HG02885 (cell line): ENCODE measurements around the gene NMNAT2.

ENCODE experiments used
- ATAC-seq: cut with Tn5 transposase; IDR thresholded peaks from one replicate; pipeline ENCODE4 v1.9.1; 2021; ENCODE audit warnings: mild to moderate bottlenecking; ENCODE audit not compliant: unreplicated experiment, poor library complexity

Gene NMNAT2

DNA sequence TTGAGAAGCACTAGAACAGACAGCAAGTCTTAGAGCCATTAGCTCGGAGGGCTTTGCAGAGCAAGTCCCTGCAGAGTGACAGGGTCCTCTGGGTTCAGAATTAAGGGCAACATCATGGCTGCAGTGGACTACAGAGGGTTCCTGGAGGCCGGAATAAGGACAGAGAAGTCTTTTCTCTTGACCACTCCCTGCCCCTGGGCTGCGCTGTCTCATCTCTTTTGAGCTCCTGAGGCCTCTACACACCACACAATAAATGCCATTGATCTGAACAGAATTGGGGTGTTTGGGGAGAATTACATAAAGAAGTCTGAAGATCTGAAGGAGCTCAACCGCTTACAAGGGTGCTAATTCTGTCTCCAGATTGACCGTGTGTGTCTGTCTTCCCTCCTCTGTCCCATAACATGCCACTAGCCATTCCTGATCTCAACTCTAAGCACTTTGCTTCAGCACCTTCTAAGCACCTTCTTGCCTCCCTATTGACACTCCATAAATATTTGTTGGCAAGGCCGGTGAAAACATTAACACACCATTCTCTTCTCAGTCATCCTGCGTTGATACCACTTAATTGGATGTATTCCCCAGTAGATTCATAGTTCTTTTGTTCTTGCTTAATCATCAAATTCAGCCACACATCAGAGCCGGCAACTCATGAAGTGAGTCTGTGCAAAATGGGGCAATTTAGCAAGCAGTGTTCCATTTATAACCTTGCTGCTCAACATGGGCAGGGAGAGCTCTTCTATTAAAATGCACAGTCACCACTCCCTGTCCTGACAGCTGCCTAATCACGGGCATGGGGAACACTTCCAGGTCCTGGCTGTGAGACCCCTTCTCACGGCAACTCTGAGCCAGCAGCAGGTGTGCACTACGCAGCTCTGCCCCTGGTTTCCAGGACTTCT lies 49.7 kb downstream of the NMNAT2 start:
- no peak for ATAC-seq

DNA sequence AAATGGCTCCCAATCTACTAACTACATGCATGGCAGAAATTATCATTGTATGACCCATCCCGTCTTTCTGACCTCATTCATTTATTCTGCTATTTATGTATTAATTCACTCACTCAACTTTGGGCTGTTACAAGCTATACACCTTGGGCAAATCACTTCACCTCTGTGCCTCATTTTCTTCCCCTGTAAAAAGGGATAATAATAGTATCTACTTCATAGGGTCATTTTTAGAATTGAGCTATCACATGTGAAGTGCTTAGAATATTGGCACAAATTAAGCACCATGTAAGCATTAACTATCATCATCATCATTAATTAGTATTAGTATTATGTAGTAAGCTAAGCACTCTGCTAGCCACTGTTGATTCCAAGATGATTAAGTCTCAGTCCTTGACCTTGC lies 52.1 kb downstream of the NMNAT2 start:
- ATAC-seq: no peak

DNA sequence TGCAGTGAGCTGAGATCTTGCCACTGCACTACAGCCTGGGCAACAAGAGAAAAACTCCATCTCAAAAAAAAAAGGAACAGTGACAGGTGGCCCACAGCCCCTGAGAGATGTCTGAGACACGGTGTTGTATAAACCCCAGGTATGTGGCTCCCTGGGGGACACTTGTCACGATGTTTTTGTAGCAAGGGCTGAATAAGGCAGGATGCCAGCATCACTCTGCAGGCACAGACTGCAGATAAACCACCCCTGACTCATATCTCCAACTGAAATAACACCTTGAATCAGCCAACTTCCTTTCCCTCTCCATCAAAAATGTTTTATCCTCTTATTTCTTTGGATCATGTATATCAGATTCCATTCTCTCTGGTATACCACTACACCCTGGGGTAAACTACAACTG lies 52.5 kb downstream of the NMNAT2 start:
- ATAC-seq: no peak

DNA sequence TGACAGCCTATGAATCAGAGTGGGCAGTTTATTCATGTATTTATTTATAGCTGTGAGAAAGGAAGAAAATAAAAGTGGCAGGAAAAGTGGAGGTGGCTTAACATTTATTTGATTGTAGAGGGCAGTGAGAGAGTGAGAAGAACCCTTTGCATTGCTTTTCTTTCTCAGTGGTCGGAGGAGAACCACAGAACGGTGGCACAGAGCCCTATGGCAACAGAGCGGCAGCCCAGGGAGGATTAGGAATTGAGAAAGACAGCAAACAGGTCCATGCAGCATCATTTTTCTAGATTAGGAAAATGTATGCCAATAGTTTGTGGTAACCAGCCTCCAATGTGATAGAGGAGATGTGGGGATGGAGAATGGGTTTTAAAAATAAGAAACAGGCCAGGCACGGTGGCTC lies 53.1 kb downstream of the NMNAT2 start:
- ATAC-seq: no peak

DNA sequence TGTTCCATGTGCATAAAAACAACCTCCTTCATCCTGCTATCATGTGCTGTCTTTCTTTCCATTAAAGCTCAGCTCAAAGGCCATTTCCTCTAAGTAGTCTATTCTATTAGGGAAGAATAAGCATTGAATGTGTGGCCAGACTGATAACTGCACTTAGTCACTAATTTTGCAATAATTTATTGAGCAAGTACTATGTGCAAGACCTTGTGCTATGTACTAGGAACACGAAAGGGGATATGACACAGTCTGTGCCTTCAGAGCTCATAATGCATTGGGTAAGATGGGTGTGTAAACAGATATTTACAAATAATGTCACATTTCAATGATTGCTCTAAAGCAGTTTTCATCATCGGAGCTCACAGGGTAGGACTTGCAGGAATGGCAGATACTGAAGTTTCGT lies 54.2 kb downstream of the NMNAT2 start:
- ATAC-seq: no peak

DNA sequence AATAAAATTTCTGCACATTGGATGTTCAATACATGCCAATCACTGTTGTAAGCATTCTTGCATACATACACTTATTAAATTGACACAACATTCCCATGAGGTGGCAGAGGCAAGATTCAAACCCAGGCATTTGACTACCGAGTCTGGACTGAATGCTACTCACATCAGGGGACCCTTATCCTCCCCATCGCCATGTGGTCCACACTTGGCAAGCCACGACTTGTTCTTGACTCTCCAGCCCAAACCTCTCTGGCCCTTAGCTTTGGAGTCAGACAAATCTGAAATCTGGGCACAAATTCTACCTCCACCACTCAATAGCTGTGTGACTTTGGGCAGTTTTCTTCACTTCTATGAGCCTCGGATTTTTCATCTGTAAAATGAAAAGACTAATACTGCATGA lies 57.1 kb downstream of the NMNAT2 start:
- ATAC-seq: no peak

DNA sequence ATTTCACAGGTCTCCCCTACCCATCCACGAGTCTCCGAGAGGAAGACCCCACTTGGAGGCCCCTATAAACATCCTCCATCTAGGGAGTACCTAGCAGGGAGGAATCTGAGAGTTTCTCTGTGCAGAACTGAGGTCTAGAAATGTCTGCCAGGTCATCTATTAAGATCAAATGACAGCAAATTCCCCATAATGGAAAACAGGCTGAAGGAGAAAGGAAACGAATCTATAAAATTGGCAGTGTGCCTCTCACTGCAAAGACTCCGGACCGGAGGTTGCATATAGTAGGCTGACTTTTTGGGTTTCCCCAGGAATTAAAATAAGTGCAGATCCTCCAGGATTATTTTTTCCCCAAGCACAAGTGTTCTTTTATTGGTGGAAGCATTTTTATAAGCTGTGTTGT lies 57.7 kb downstream of the NMNAT2 start:
- ATAC-seq: no peak

DNA sequence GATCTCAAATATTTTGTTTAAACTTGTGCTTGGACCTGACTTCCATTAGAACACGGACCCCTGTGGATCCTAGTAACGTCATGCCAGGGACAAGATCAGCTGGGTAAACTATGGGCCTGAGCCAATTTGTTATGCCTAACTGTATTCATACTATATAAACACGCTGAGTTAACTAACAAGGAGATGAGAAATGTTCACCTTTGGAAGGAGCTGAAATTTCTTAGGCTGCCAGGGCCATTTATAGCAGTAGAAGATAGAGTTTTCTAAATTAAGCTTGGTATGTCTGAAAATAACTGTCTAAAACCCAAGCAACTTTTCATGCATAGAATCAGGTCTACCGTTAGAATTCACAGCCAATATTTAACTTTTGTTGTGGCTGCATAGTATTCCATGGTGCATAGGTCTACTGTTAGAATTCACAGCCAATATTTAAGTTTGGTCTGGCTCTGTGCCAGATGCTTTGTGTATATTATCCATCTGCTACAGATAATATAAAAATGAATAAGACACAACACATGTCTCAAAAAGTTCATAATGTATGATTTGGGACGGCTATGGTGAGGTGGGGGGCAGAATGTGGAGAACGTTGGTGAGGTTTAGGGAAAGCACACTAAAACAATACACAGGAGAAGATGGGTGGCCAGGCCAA lies 61.5 kb downstream of the NMNAT2 start:
- no peak for ATAC-seq

DNA sequence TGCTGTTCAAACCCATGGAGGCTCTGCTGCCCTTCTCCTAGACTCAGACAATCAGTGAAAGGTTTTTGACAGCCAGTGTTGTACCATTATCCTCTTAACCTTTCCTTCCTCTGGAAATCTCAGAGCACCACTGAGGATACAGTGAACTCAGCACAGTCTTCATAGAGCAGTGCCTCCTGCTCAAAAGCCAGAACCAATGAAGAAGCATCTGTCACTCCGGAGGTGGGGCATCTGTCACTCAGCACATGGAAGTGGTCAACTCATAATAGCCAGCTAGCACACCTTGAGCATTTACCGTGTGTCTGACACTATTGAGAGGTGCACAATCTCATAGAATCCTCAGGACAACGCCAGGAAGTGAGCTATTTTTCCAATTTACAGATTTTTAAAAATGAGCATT lies 62.4 kb downstream of the NMNAT2 start:
- ATAC-seq: no peak

DNA sequence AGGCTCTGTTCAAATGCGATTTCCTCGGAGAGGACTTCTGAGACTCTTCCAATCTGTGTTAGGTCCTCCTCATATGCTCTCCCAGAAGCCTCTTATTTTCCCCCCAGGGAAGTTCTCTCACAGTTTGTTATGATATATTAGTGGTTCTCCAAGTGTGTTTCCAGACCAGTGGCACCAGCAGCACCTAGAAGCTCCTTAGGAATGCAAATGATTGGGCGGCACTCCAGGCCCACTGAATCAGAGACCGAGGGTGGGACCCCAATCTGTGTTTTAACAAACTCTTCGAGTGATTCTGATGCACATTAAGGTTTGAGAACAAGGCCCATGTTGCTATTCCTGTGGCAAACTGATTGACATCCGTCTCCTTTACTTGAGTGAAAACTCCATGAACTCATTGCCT lies 63.0 kb downstream of the NMNAT2 start:
- ATAC-seq: no peak

DNA sequence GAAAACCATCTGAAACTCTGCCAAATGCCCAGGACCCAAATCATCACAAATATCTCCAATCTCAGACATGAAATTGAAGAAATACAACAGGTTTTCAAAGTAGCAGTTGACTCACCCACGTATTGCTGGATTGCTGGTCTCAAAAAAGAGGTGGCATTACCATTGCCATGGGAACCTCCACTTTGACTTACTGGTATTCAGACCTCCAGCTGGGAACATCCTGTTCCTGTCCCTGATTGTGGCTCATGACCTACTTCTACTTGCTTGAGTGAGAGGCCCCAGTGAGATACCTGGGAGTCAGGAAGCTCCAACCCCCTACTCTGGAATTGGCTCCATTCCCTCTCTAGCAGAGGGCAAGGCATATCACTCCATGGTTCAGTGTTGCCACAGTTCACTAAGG lies 64.6 kb downstream of the NMNAT2 start:
- no peak for ATAC-seq

DNA sequence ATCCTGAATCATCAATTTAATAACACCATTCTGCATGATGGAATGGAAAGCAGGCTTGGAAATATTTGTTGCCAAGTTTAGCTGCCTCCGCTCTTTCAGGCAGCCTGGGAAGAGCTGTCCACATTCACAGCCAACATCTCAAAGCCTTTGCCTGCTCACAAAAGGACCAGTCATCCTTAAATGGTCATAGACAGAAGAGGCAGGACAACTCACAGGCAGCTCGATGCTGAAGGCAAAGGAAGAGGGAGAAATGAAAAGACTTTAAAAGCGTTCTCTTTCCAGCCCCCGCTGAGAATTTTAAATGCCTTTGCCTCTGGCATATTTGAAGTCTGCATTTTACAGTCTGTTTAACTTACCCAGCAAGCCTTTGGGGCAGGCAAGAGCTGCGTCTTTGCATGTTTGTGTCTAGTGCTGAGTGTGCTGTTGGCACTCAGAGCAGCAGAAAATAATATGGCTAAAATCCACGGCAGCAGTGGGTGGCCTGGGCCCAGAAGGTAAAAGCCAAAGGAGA lies 68.9 kb downstream of the NMNAT2 start:
- ATAC-seq: no peak

DNA sequence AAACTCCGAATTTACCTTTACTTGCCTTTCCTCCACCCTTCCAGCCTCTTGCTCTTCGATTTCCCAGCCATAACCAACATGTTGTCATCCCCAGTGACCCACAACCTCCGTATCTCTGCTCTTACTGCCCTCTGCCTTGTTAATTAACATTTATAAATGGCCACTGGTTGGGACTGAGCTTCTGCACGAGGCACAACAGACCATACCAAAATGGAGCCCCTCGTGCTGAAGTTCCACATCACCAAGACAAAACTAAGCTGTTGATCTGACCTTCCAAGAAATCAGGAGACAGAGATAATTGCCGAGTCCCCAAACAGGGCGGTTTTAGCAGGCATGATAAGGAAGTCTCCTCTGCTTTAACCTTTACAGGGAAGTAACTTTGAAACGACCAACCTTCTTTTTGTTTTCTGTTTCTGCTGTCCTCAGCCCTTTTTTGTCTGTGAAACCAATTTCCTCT lies 71.9 kb downstream of the NMNAT2 start:
- ATAC-seq: no peak

DNA sequence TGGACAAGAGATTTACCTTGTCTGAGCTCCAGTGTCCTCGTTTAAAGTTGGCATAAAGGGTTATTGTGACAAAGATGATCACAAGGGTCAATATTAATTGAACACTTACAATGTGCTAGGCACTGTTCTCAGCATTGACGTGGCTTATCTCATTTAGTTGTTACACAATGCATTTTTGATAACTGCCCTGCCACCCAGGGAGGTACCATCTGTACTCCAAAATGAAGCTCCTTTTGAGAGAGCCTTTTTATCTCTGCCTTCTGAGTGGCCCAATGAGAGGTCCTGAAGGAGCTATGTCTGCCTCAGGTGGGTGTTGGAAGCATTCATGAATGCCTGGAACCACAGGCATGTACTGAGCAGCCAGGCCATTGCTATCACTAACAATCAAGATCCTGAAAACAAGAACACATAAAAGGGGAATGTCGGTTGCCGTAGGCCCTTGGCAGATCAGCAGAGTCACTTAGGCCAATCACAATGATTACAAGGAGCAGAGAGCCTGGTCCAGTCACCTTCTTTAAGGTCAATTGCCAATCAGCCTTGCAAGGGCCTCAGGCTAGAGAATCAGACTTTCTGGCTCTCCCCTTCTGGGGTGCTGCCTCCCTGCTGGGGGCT lies 78.5 kb downstream of the NMNAT2 start:
- ATAC-seq: no peak

DNA sequence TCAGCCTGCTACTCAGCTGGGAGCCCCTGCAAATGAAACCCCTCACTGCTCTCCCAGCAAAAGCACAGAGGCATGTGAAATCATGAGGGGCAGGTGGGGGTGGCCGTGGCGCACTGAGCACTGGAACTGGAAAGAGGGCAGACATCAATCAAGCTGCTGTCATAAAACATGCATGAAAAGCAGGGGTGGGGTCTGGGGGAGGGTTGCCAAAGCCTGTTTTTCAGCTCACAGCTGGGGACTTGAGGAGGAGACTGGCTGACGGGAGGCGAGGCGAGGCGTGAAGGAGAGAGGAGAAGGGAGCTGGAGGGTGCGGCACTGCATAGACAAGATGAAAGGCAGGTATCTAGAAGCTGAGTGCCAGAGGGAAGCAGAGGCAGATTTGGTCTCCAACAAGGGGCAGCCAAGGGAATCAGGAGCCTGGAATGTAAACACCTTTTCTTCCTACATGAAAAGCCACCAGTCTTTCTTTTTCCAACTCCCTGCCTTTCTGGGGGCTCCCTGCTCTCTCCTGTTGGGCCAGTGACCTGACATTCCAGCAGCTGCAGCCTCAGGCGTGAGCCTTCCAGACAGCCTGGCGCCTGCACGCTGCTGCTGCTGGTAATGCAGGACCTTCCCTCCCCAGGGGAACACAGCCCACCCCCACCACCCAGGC lies 87.0 kb downstream of the NMNAT2 start:
- ATAC-seq: no peak

DNA sequence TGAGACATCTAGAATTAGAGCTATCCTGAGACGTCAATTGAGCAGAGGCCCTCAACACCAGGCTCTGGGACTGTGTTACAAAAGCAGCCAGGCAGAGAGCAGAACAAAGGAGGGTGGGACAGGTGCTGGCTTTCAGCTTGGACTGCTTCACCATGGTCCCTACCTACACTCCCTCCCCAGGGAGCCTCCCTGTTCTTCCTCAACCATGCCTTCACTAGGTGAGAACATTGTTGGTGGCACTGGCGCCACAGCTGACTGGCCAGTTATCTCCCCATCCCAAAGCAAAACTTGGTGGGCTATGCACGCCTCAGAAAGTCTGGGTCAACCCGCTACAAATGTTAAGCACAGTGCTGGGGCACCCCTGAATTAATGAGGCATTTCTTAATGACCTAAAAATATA lies 87.8 kb downstream of the NMNAT2 start:
- ATAC-seq: no peak

DNA sequence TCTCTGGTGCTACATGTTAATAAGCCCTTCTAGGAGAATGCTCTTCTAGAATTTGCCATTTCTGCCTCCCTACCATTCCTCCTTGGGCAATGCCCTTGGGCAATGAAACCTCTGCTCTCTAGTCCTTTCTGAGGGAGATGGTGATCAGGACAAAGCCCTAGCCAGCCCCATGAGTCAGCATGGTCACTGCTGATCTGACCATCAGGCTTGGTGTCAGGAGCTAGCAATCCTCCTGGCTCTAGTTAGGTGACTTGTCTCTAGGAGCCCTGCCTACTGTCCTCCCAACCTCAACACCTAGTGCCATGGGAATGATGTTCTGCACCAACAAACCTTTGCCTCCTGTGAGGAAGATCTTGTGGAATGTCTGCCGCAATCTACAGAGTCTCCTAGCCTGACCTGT lies 89.8 kb downstream of the NMNAT2 start:
- no peak for ATAC-seq

DNA sequence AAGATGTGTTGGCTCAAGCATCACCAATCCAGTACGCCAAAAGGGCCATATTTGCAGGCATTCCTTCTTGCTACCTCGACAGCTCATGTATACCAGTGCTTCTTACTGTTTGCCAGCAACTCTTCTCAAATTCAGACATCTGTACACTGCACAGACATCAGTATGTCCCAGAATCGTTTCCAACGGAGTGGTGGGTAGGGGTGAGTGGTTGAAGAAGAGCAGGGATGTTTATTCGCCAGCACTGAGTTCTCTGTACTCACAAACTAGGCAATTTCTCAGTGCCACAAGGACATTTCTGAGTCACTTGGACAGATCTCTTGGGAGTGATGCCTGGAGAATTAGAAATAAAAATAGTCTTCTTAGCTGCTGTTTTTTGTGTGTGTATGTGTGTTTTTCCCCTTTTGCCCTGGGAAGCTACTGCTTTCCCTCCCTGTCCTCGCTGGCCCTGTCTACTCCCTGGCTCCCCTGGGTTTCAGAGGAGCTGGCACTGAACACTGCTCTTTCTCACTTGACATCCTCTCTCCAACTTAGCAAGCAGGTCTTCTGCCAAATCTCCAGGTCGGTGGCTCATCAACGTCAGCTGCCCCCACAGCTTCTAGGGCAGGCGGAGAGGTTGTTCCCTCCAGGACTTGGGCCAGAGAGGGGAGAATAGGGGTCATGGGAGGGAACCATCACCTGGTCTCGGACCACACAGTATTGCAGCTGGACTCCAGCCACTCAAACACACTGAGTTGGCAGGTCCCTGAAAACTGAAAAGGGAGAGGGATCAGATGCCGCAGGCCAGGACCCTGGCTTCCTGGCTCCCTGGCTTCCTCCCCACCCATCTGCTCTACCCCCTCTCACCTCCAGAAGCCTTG lies 90.5 kb downstream of the NMNAT2 start:
- ATAC-seq: no peak

DNA sequence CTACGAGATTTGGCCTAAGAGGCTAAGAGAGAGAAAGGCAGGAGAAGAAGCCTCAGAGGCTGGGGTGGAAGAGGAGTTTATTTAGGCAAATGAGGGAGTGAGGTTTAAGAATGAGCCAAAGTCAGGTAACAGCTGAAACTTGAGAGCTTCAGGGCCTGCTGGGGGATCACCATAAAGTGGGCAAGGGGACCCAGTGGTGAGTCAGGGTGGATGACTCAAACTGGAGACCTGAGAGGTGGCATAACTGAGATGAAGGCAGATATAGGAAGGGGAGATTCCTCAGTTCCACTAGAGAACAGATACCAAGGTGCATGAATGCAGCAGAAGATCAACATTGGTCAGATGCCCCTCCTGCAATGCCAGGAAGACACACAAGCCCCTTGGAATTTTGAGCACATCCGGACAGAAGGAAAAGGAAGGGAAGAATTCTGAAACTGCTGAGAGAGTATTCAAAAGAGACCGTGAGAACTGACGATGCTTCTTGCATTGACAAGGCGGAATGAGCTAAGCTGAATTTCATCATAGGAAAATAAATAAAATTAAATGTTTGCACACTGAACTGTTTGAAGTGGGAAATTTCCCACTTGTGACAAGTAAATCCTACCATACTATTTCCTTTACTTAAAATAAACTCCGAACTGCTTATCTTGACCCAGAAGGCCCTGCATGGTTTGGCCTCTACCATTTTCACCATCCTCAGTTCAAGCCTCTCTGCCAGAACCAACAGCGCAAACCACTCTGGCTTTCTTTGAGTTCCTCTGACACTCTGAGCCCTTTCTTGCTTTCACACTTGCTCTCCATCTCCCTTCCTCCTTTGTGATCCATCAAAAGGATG lies 94.1 kb downstream of the NMNAT2 start:
- no peak for ATAC-seq
